CD4-positive, alpha-beta T cell (primary cell): ENCODE data around the gene GNG2. TPM values are rescaled to one million over a fixed set of nuclear protein-coding genes. Genes with fewer than 3 reads are reported as not detected.

Source experiments
- ATAC-seq: fragments of 200-7000 bp; cut with Tn5 transposase; one replicate; pipeline ENCODE4 v1.10.0; 2022; ENCODE audit warnings: mild to moderate bottlenecking; ENCODE audit not compliant: poor library complexity
- CTCF ChIA-PET: fragments of 350-600 bp; sonication (Branson Sonifier 250); formaldehyde crosslinking; loops from one replicate; lab custom pipeline; 2021; ENCODE audit warnings: antibody characterized with exemption, inconsistent platforms; lab: Charles Lee
- POLR2A ChIA-PET: fragments of 350-600 bp; sonication (Branson Sonifier 250); formaldehyde crosslinking; loops from one replicate; lab custom pipeline; 2021; ENCODE audit warnings: antibody characterized with exemption, inconsistent platforms; lab: Charles Lee
- DNase-seq, 14 experiments: peaks; one replicate each; pipeline ENCODE4 v3.0.0-alpha.2; 2013 to 2020; ENCODE audit warnings: mixed read lengths in 2 of 14
- H3K27ac ChIP-seq, 2 donors: one replicate each; pipeline versions ENCODE4 v1.5.1 to v1.7.0; 2013; ENCODE audit warnings: low read length in 2 of 2, low read depth in 1 of 2, mild to moderate bottlenecking in 1 of 2
- H3K27me3 ChIP-seq, 2 experiments: 1 replicate in 1 of 2; 2 replicates in 1 of 2; pipeline versions ENCODE4 v1.6.1 to v1.7.0; 2013; ENCODE audit warnings: low read length in 2 of 2, control low read depth in 1 of 2, mild to moderate bottlenecking in 1 of 2, moderate library complexity in 1 of 2; ENCODE audit not compliant: insufficient read depth in 2 of 2, control insufficient read depth in 1 of 2
- H3K36me3 ChIP-seq: one replicate; pipeline ENCODE4 v1.6.1; 2013; ENCODE audit warnings: low read length, control low read depth; ENCODE audit not compliant: insufficient read depth
- H3K4me1 ChIP-seq: one replicate; pipeline ENCODE4 v1.6.1; 2013; ENCODE audit warnings: low read length, control low read depth; ENCODE audit not compliant: insufficient read depth
- H3K4me3 ChIP-seq: one replicate; pipeline ENCODE4 v1.5.1; 2013; ENCODE audit warnings: mild to moderate bottlenecking, low read length, moderate library complexity
- H3K9me3 ChIP-seq, 2 experiments: 1 replicate in 1 of 2; 2 replicates in 1 of 2; pipeline versions ENCODE4 v1.6.1 to v1.7.0; 2013; ENCODE audit warnings: low read length in 2 of 2, mild to moderate bottlenecking in 2 of 2, control low read depth in 1 of 2, moderate library complexity in 1 of 2; ENCODE audit not compliant: control insufficient read depth in 1 of 2, insufficient read depth in 1 of 2
- H3K27ac Mint-ChIP-seq: one replicate; pipeline ENCODE4 v1.8.0; 2020; ENCODE audit warnings: mixed read lengths
- H3K27me3 Mint-ChIP-seq: one replicate; pipeline ENCODE4 v1.8.0; 2021; ENCODE audit warnings: mixed read lengths
- H3K36me3 Mint-ChIP-seq: one replicate; pipeline ENCODE4 v1.8.0; 2021; ENCODE audit warnings: low read depth, mixed read lengths
- H3K4me1 Mint-ChIP-seq: one replicate; pipeline ENCODE4 v1.8.0; 2021; ENCODE audit warnings: low read depth, mixed read lengths
- H3K4me3 Mint-ChIP-seq: one replicate; pipeline ENCODE4 v1.8.0; 2020; ENCODE audit warnings: mild to moderate bottlenecking, mixed read lengths
- H3K9me3 Mint-ChIP-seq: one replicate; pipeline ENCODE4 v1.8.0; 2020; ENCODE audit warnings: mixed read lengths
- CTCF ChIP-seq: fragments of 200-600 bp; IDR thresholded peaks from one replicate; pipeline ENCODE4 v1.8.0; 2022; ENCODE audit warnings: antibody characterized with exemption, mild to moderate bottlenecking
- intact Hi-C, 2 experiments: fragments of 100-400 bp; cut with DNase I in 1 of 2; cut with micrococcal nuclease in 1 of 2; formaldehyde crosslinking; loops; one replicate each; pipeline versions ENCODE4 v1.15.1 to v1.9.0; 2023 to 2025; cut with DNase I, micrococcal nuclease
- total RNA-seq, 174 experiments: library from RNA in 2 of 174; stranded (reverse) in 2 of 174; gene quantifications; one replicate each; pipeline ENCODE4 v1.2.3 and lab custom pipeline; 2021 to 2026

Gene GNG2
- total RNA-seq, 2 experiments from 2014 or later = 138 to 139 TPM

- Mint-ChIP-seq H3K27ac (no peak overlapping the region), H3K4me1 (peaks cover 83% of the 10 kb centered on the region), H3K27me3 (no peaks in the 10 kb centered on the region), H3K9me3 (no peaks in the 10 kb centered on the region), H3K4me3 (no peak overlapping the region), H3K36me3 (peaks cover 75% of the 10 kb centered on the region)
- CTCF ChIA-PET = interaction anchor here (1.1 kb wide), 1 partner anchor 39 kb away, joined by 3 read pairs; no protein-coding TSS in a partner anchor
- POLR2A ChIA-PET = interaction anchor here (2.2 kb wide), 1 partner anchor 68 kb away, joined by 6 read pairs; the partner anchor contains the start of gene GNG2
- H3K4me3 ChIP-seq = no peak overlapping the region
- H3K4me1 ChIP-seq = peaks cover 26% of the 10 kb centered on the region
- no peak overlapping the region for H3K27ac ChIP-seq
- H3K36me3 ChIP-seq = peaks cover 18% of the 10 kb centered on the region
- intact Hi-C loops = no loop called here
- DNase-seq = no peak
- ATAC-seq = no peak
- H3K27me3 ChIP-seq = no peaks in the 10 kb centered on the region
- no peak for TF ChIP-seq CTCF
- peaks cover 0 to 3% of the 10 kb centered on the region in 2 experiments for H3K9me3 ChIP-seq
Observed at GRCh38 chr14:51929166-51929565, 68.8 kb downstream of the GNG2 start.

GRCh38 chr14:51929910-51930682 is 69.7 kb downstream of the GNG2 start:
- ATAC-seq (no peak), DNase-seq (peak in 1 of 14 experiments; percentile 20)
- H3K27me3 ChIP-seq = no peaks in the 10 kb centered on the region
- Mint-ChIP-seq H3K27ac (peak overlapping the region; percentile 29), H3K4me3 (peak overlapping the region; percentile 39), H3K36me3 (peaks cover 77% of the 10 kb centered on the region), H3K4me1 (peaks cover 81% of the 10 kb centered on the region), H3K9me3 (no peaks in the 10 kb centered on the region), H3K27me3 (no peaks in the 10 kb centered on the region)
- intact Hi-C loops = no loop called here
- CTCF ChIA-PET = interaction anchor here (1.2 kb wide), 1 partner anchor 19 kb away, joined by 3 read pairs; no protein-coding TSS in a partner anchor
- peaks cover 0 to 3% of the 10 kb centered on the region in 2 experiments for H3K9me3 ChIP-seq
- no peak overlapping the region for H3K4me3 ChIP-seq
- H3K36me3 ChIP-seq = peaks cover 18% of the 10 kb centered on the region
- TF ChIP-seq CTCF = no peak
- POLR2A ChIA-PET = interaction anchor here (2.2 kb wide), 1 partner anchor 69 kb away, joined by 6 read pairs; the partner anchor contains the start of gene GNG2
- peaks cover 26% of the 10 kb centered on the region for H3K4me1 ChIP-seq
- no peak overlapping the region for H3K27ac ChIP-seq

GRCh38 chr14:51931308-51931707 is 70.9 kb downstream of the GNG2 start:
- no peaks in the 10 kb centered on the region for H3K9me3 Mint-ChIP-seq
- ChIA-PET POLR2A (no interaction called here), CTCF (no interaction called here)
- TF ChIP-seq CTCF = no peak
- H3K27ac Mint-ChIP-seq = peak overlapping the region; percentile 29
- Histone ChIP-seq H3K4me1 (peaks cover 26% of the 10 kb centered on the region), H3K27ac (no peak overlapping the region), H3K36me3 (peaks cover 19% of the 10 kb centered on the region), H3K9me3 (peaks cover 0 to 2% of the 10 kb centered on the region in 2 experiments), H3K27me3 (no peaks in the 10 kb centered on the region), H3K4me3 (no peak overlapping the region)
- intact Hi-C loops = no loop called here
- H3K36me3 Mint-ChIP-seq = peaks cover 74% of the 10 kb centered on the region
- no peaks in the 10 kb centered on the region for H3K27me3 Mint-ChIP-seq
- no peak for ATAC-seq
- DNase-seq = no peak
- H3K4me3 Mint-ChIP-seq = peak overlapping the region; percentile 21
- H3K4me1 Mint-ChIP-seq = peaks cover 87% of the 10 kb centered on the region
